Measurements from ENCODE around the gene PDE10A.
A peak's percentile ranks its signal among the peaks of the same experiment; 100 is the strongest.

Gene PDE10A

DNA sequence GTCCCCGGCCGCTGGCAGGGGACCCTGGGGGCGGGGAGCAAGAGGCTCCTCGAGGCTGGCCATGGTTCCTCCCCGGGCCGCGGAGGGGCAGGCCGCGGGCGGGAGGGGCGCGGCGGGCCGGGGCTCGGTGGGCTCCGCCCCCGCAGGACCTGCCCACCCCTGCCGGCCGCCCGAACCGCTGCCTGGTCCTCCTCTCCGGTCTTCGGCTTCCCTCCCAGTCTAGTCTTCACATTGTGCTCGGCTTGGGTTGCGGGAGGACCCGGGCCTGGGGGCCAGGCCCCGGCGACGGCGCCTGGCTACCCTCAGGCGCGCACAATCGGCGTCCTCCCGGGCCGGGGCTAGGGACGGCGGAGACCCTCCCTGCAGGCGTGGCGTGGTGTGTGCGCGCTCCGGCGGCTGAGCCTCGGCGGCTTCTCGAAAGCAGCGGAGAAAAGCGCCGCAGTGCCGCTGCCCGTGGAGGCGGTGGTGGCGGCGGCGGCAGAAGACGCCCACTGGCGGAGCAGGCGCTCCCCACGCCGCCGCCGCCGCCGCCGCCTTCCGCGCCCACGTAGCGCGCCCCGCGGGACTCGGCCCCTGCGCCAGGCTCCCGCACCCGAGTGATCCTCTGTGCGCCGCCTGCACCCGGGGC lies at the start of gene PDE10A:
PDE10A (minus strand) TSS at position 493 of the 628 bp plus-strand sequence; CDS start at position 63, 430 bp downstream.
- Histone ChIP-seq H3K4me2 (peak within 1 kb of the TSS; percentile 94 to 99 (median 98)), H3K27ac (no peak within 1 kb of the TSS), H3K4me1 (peaks cover 0 to 8% (median 7%) of the 10 kb centered on the region in 10 experiments; a peak in 13 of 20 replicates), H3K4me3 (peak within 1 kb of the TSS; percentile 69 to 80 (median 72)), H3K27me3 (peaks cover 67 to 83% (median 78%) of the 10 kb centered on the region in 11 experiments), H3K9me3 (replicated peaks in 1 of 11) (peaks cover 8 to 28% (median 22%) of the 10 kb centered on the region in 11 experiments; a peak in 19 of 22 replicates), H4K20me1 (peaks cover 0 to 32% (median 22%) of the 10 kb centered on the region in 11 experiments; a peak in 14 of 22 replicates), H3K36me3 (no peaks in the 10 kb centered on the region), H3K9ac (peak within 1 kb of the TSS; percentile 50 to 75 (median 67); a peak in 21 of 22 replicates)
- no peak for TF ChIP-seq Cebpa-rat (IDR thresholded peaks at IDR 0.05)

DNA sequence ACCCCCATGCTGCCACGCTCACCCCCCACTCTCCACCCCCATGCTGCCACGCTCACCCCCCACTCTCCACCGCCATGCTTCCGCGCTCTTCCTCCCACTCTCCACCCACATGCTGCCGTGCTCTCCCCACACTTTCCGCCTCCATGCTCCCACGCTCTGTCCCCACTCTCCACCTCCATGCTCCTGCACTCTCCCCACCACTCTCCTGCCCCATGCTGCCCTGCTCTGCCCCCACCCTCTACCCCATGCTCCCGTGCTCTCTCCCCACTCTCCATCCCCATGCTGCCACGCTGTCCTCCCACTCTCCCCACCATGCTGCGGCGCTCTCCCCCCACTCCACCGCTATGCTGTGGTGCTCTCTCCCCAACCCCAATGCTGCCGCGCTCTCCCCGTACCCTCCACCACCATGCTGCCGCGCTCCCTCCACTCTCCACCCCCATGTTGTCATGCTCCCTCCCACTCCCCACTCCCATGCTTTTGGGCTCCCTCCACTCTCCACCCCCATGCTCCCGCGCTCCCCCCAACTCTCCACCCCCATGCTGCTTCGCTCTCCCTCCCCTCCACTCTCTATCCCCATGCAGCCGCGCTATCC lies 46.0 kb upstream of the PDE10A start:
- no peak overlapping the region for H3K27ac ChIP-seq
- H3K9ac ChIP-seq, result no peak overlapping the region
- TF ChIP-seq Cebpa-rat (IDR thresholded peaks at IDR 0.05), result no peak
- H3K4me2 ChIP-seq, result no peak overlapping the region
- no peaks in the 10 kb centered on the region for H3K36me3 ChIP-seq
- H3K4me1 ChIP-seq, result no peaks in the 10 kb centered on the region
- no peaks in the 10 kb centered on the region for H4K20me1 ChIP-seq
- H3K9me3 ChIP-seq (replicated peaks in 1 of 11), result peaks cover 0 to 12% (median 0%) of the 10 kb centered on the region in 11 experiments; a peak in 3 of 22 replicates
- no peak overlapping the region for H3K4me3 ChIP-seq
- no peaks in the 10 kb centered on the region for H3K27me3 ChIP-seq

DNA sequence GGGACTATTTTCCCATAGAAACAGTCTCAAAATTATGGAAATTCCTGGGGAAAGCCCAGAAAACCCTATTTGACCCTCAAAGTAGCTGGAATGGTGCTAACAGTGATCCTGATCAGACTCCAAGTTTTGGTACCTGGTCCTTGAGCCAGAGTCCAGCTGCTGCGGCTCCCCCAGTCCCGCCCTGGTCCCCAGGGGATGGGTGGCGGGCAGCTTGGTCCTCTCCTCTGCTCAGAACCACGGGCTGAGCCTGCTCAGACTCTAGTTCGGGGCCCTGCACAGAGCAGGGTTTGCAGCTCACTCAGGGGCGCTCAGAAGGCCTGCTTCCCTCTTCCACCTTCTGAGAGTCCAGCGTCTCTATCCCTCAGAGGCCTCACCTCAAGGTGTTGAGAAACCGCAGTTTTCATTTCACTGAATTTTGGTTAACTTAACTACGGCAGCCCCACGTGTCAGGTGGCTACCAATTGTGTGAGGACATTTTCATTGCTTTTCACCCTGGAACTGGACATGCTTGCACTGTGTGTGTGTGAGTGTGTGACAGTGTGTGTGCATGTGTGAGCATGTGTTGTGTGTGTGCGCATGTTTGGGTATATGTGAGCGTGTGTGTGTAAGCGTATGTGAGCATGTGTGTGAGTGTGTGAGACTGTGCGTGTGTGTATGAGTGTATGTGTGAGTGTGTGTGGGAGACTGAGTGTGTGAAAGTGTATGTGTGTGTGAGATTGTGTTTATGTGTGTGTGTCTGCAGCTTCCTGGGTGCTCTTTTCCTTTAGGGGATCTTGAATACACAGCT lies 44.2 kb upstream of the PDE10A start:
- peaks cover 0 to 12% (median 0%) of the 10 kb centered on the region in 11 experiments; a peak in 3 of 22 replicates for H3K9me3 ChIP-seq (replicated peaks in 1 of 11)
- no peaks in the 10 kb centered on the region for H3K4me1 ChIP-seq
- H3K9ac ChIP-seq, result no peak overlapping the region
- no peak for TF ChIP-seq Cebpa-rat (IDR thresholded peaks at IDR 0.05)
- no peaks in the 10 kb centered on the region for H4K20me1 ChIP-seq
- H3K36me3 ChIP-seq, result no peaks in the 10 kb centered on the region
- H3K27ac ChIP-seq, result no peak overlapping the region
- H3K4me3 ChIP-seq, result no peak overlapping the region
- H3K27me3 ChIP-seq, result no peaks in the 10 kb centered on the region
- H3K4me2 ChIP-seq, result no peak overlapping the region

DNA sequence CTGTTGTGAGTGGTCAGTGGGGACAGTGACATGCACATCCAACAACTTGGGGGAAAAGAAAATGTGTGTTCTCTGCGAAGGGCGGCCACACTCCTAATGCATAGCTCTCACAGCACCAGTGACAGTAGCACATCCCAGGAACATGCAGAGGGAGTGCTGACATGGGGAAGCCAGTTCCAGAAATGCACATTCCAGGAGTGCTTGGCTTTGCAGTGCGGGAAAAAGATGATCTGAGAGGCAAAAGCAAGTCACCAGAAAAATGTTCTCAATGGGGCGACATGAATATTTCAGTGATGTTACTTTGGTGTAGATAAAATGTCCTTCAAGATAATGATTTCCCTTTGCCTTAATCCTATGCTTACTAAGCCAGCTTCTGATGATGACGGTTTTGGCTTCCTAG lies 42.9 kb upstream of the PDE10A start:
- no peaks in the 10 kb centered on the region for H4K20me1 ChIP-seq
- H3K27ac ChIP-seq, result no peak overlapping the region
- no peaks in the 10 kb centered on the region for H3K36me3 ChIP-seq
- no peaks in the 10 kb centered on the region for H3K4me1 ChIP-seq
- no peaks in the 10 kb centered on the region for H3K27me3 ChIP-seq
- TF ChIP-seq Cebpa-rat (IDR thresholded peaks at IDR 0.05), result no peak
- H3K9ac ChIP-seq, result no peak overlapping the region
- H3K4me3 ChIP-seq, result no peak overlapping the region
- H3K4me2 ChIP-seq, result no peak overlapping the region
- H3K9me3 ChIP-seq (replicated peaks in 1 of 11), result peaks cover 0 to 9% (median 0%) of the 10 kb centered on the region in 11 experiments; a peak in 2 of 22 replicates

DNA sequence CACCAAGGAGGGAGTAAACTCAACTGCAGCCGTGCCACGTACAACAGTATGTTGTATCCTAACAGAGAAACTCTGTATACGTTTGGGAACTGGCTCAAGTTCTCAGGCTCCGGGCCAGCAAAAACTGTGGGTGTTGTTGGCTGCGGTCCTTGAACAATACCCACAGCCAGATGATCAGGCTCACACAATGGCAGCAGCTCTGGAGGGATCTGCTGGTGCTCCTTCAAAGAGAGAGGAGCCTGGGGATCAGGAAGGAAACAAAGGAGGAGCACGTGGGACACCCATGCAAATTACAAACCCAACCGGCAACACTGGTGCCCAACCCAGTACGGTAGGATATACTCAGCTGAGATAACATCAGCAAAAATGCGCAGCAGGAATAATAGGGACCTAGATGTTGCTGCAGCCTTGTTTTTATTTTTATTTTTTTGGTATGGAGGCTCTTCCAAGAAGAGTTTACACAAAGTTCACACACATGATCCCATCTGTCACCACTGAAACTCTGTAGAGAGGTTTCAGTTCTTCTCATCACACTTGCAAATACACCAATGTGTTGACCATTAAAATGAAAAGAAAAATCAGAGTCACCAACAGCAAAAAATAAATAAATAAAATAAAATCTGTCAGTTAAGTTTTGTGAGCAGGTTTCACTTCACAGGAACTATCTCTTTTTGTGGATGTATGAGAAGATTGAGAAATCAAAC lies 41.2 kb upstream of the PDE10A start:
- Histone ChIP-seq H3K4me1 (no peaks in the 10 kb centered on the region), H3K9ac (no peak overlapping the region), H3K27me3 (no peaks in the 10 kb centered on the region), H3K4me3 (no peak overlapping the region), H4K20me1 (no peaks in the 10 kb centered on the region), H3K36me3 (no peaks in the 10 kb centered on the region), H3K9me3 (replicated peaks in 1 of 11) (peaks cover 0 to 4% (median under 1%) of the 10 kb centered on the region in 11 experiments; a peak in 7 of 22 replicates), H3K4me2 (no peak overlapping the region), H3K27ac (no peak overlapping the region)
- TF ChIP-seq Cebpa-rat (IDR thresholded peaks at IDR 0.05), result no peak

DNA sequence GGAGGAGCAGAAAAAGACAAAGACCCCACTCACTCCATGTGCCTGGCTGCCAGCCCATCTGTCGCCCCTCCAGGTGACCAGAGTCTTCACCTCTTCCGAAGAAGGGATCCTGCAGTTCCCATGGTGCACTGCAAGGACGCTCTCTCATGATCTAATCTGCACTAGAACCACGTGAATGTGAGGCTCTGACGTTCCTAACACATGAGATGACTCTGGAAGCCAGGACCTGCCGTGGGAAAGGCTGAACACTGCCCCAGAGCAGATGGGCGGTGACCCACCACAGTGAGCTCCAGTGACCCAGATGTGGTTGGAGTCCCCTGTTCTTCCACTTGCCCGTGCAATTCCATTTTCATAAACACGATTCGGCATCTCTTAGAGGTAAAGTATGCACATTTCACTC lies 39.6 kb upstream of the PDE10A start:
- no peaks in the 10 kb centered on the region for H3K27me3 ChIP-seq
- no peak overlapping the region for H3K4me3 ChIP-seq
- no peak overlapping the region for H3K9ac ChIP-seq
- no peaks in the 10 kb centered on the region for H3K36me3 ChIP-seq
- H3K27ac ChIP-seq, result no peak overlapping the region
- TF ChIP-seq Cebpa-rat (IDR thresholded peaks at IDR 0.05), result no peak
- H3K4me1 ChIP-seq, result no peaks in the 10 kb centered on the region
- H4K20me1 ChIP-seq, result no peaks in the 10 kb centered on the region
- H3K4me2 ChIP-seq, result no peak overlapping the region
- peaks cover 0 to 19% (median 11%) of the 10 kb centered on the region in 11 experiments; a peak in 15 of 22 replicates for H3K9me3 ChIP-seq (replicated peaks in 1 of 11)

DNA sequence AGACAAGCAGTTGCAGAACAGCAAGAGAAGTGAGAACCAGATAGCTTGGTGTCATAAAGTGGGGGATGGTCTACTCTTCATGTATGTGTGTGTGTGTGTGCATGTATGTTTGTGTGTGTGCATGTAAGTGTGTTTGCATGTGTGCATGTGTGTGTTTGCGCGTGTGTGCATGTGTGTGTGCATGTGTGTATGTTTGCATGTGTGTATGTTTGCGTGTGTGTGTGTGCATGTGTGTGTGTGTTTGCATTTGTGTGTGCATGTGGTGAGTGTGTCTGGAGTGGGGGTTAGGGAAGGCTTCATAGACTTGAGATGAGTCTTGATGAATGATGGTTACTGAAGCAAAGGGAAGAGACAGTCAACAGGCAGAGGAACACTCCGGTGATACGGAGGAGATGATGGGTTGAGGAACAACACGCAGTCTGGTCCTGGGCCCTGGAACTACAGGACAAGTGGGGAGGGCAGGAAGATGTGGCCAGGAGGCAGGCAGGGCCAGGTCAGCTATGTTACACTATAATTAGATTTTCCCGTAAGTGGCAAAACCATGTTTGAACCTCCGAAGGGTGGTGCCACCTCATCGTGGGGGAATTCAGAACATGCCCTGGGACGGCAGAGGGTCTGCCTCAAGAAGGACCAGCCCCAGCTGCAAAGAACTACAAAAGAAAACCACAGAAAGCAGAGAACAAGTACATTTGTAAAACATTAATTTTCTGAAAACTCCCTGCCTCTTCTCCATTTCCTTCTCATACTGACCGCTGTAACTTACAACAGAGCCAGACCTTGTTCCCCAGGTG lies 38.7 kb upstream of the PDE10A start:
- no peaks in the 10 kb centered on the region for H3K4me1 ChIP-seq
- H3K36me3 ChIP-seq, result no peaks in the 10 kb centered on the region
- no peak for TF ChIP-seq Cebpa-rat (IDR thresholded peaks at IDR 0.05)
- H4K20me1 ChIP-seq, result no peaks in the 10 kb centered on the region
- no peak overlapping the region for H3K27ac ChIP-seq
- peaks cover 0 to 20% (median 11%) of the 10 kb centered on the region in 11 experiments; a peak in 15 of 22 replicates for H3K9me3 ChIP-seq (replicated peaks in 1 of 11)
- H3K27me3 ChIP-seq, result no peaks in the 10 kb centered on the region
- no peak overlapping the region for H3K4me2 ChIP-seq
- H3K4me3 ChIP-seq, result no peak overlapping the region
- H3K9ac ChIP-seq, result no peak overlapping the region

DNA sequence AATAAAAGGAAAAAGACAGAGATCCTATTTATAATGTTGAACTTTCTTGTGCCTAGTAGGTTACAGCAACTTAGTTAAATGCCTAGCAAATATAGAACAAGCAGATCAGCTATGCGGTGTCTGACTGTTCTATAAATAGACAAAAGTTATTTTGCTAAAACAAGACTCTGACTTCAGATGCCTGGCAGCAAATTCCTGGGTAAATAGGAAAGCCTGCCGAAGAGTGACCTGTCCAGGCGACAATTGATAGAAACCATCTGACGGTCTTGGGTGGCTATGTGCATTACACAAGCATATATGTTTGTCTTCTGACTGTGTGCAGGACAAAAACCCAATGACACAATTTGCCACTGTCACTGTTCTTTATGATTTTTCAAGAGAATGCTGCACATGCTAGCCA lies 38.0 kb upstream of the PDE10A start:
- H3K9me3 ChIP-seq (replicated peaks in 1 of 11), result peaks cover 0 to 20% (median 11%) of the 10 kb centered on the region in 11 experiments; a peak in 15 of 22 replicates
- no peak for TF ChIP-seq Cebpa-rat (IDR thresholded peaks at IDR 0.05)
- no peak overlapping the region for H3K4me2 ChIP-seq

More for the DNA sequence above, 38.0 kb upstream of the PDE10A start:
- Histone ChIP-seq H3K27ac (no peak overlapping the region), H4K20me1 (no peaks in the 10 kb centered on the region), H3K4me3 (no peak overlapping the region), H3K9ac (no peak overlapping the region), H3K27me3 (no peaks in the 10 kb centered on the region), H3K4me1 (no peaks in the 10 kb centered on the region), H3K36me3 (no peaks in the 10 kb centered on the region)
